GM12891 (cell line): ENCODE measurements around the gene TMEM252.

Experiments
- POLR2AphosphoS5 ChIP-seq: IDR thresholded peaks from 2 replicates; pipeline ENCODE4 v1.6.1; 2011; ENCODE audit warnings: low read depth, low read length, control low read depth
- TAF1 ChIP-seq: IDR thresholded peaks from 2 replicates; pipeline ENCODE4 v1.6.1; 2011; ENCODE audit warnings: low read depth, low read length, control low read depth

DNA sequence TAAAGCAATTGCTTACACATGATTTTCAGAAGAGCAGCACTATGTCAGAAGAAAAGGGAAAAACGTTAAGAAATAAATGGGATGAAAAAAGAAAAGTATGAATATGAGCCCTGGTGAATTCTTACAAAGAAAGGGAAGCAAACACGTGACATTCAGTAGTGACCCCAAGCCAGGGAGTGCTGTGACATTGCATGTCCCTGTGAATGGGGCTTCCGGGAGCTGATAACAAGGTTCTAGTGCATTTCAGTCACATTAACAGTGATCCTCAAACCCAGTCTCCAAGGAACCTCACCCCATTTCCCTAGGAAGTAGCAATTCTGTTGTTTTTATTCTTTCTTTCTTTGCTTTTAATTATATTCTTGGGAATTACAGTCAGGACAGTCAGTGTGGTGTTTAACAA is 27.3 kb downstream of the TMEM252 start:
- TF ChIP-seq TAF1, result no peak
- TF ChIP-seq POLR2AphosphoS5, result no peak
